ENCODE measurements around the gene ZFAND3. TPM values are rescaled to one million over a fixed set of nuclear protein-coding genes. Genes with fewer than 3 reads are reported as not detected.

ZFAND3 gene
- total and polyA plus RNA-seq, 2 experiments from 2014 or later = 16.9 to 28.2 TPM

- Histone ChIP-seq H2AFZ (no peak overlapping the region), H3K4me3 (no peak overlapping the region), H3K9me2 (ENCODE audit: insufficient read depth) (no peaks in the 10 kb centered on the region), H3K4me2 (no peak overlapping the region), H3K36me3 (ENCODE audit: insufficient read depth) (no peaks in the 10 kb centered on the region), H4K20me1 (replicated peaks; ENCODE audit: insufficient read depth) (peaks cover 27% of the 10 kb centered on the region), H3K27ac (ENCODE audit: low read depth) (no peak overlapping the region), H3F3A (replicated peaks; ENCODE audit: low read depth) (no peaks in the 10 kb centered on the region), H3K27me3 (ENCODE audit: insufficient read depth) (no peaks in the 10 kb centered on the region), H3K79me2 (replicated peaks; ENCODE audit: insufficient read depth) (peaks cover 97% of the 10 kb centered on the region), H3K4me1 (ENCODE audit: insufficient read depth) (peaks cover 24% of the 10 kb centered on the region)
- H3K36me3 Mint-ChIP-seq (ENCODE audit: low read depth) = no peaks in the 10 kb centered on the region; the same call in 2 of the 3 replicates
- no peaks in the 10 kb centered on the region; the same call in 2 of the 3 replicates for H3K9me3 Mint-ChIP-seq
- DNase-seq (ENCODE audit: low spot score) (no peak), ATAC-seq (no peak)
- H3K4me1 Mint-ChIP-seq = peaks cover 43% of the 10 kb centered on the region
- H3K27ac Mint-ChIP-seq = no peak overlapping the region
- peaks cover 2% of the 10 kb centered on the region for H3K27me3 Mint-ChIP-seq (ENCODE audit: insufficient read depth, low read depth, poor library complexity)
- TF ChIP-seq NANOG (IDR thresholded peaks at IDR 0.05; ENCODE audit: borderline replicate concordance) (no peak), EZH2 (IDR thresholded peaks at IDR 0.05; ENCODE audit: low read depth, unreplicated experiment) (no peak), ZNF114 (CRISPR knock-in tag; IDR thresholded peaks at IDR 0.05) (no peak), EZH2phosphoT487 (IDR thresholded peaks at IDR 0.05; ENCODE audit: unreplicated experiment) (no peak), CREB1 (CRISPR knock-in tag; IDR thresholded peaks at IDR 0.05; ENCODE audit: low read depth) (no peak), ZNF331 (CRISPR knock-in tag; IDR thresholded peaks at IDR 0.05; ENCODE audit: low read depth) (no peak), REST (IDR thresholded peaks at IDR 0.05; ENCODE audit: unreplicated experiment) (no peak), POLR2AphosphoS5 (IDR thresholded peaks at IDR 0.05; ENCODE audit: low read depth) (no peak)
- no peak overlapping the region for H3K4me3 Mint-ChIP-seq
Observed at GRCh38 chr6:37876843-37877242, 57.3 kb downstream of the ZFAND3 start.

- H3K4me1 Mint-ChIP-seq = peaks cover 42% of the 10 kb centered on the region
- H3K27me3 Mint-ChIP-seq (ENCODE audit: insufficient read depth, low read depth, poor library complexity) = peaks cover 4% of the 10 kb centered on the region
- DNase-seq (ENCODE audit: low spot score) (no peak), ATAC-seq (no peak)
- H3K27ac ChIP-seq (ENCODE audit: low read depth) = no peak overlapping the region
- peaks cover 21% of the 10 kb centered on the region for H3K4me1 ChIP-seq (ENCODE audit: insufficient read depth)
- no peak overlapping the region for H3K4me3 ChIP-seq
- no peaks in the 10 kb centered on the region for H3F3A ChIP-seq (replicated peaks; ENCODE audit: low read depth)
- H3K4me3 Mint-ChIP-seq = no peak overlapping the region
- no peaks in the 10 kb centered on the region for H3K9me3 Mint-ChIP-seq
- peaks cover 32% of the 10 kb centered on the region for H4K20me1 ChIP-seq (replicated peaks; ENCODE audit: insufficient read depth)
- H3K79me2 ChIP-seq (replicated peaks; ENCODE audit: insufficient read depth) = peaks cover 97% of the 10 kb centered on the region
- H3K36me3 Mint-ChIP-seq (ENCODE audit: low read depth) = no peaks in the 10 kb centered on the region; the same call in 2 of the 3 replicates
- no peaks in the 10 kb centered on the region for H3K36me3 ChIP-seq (ENCODE audit: insufficient read depth)
- H3K9me2 ChIP-seq (ENCODE audit: insufficient read depth) = no peaks in the 10 kb centered on the region
- no peak overlapping the region for H3K4me2 ChIP-seq
- H3K27ac Mint-ChIP-seq = no peak overlapping the region
- H2AFZ ChIP-seq = no peak overlapping the region
- no peaks in the 10 kb centered on the region for H3K27me3 ChIP-seq (ENCODE audit: insufficient read depth)
- no peak for TF ChIP-seq ZNF331 (CRISPR knock-in tag; IDR thresholded peaks at IDR 0.05; ENCODE audit: low read depth)
- TF ChIP-seq REST (IDR thresholded peaks at IDR 0.05; ENCODE audit: unreplicated experiment) = no peak
- no peak for TF ChIP-seq ETS1 (IDR thresholded peaks at IDR 0.05)
- no peak for TF ChIP-seq EZH2phosphoT487 (IDR thresholded peaks at IDR 0.05; ENCODE audit: unreplicated experiment)
- no peak for TF ChIP-seq NANOG (IDR thresholded peaks at IDR 0.05; ENCODE audit: borderline replicate concordance)
Observed at GRCh38 chr6:37877373-37878149, 58.0 kb downstream of the ZFAND3 start.

Measured in GM23338 (cell line).